Lung (tissue), 12 donors: ENCODE measurements around the gene SEMA4D. TPM values are rescaled to one million over a fixed set of nuclear protein-coding genes. Genes with fewer than 3 reads are reported as not detected.
A peak's percentile ranks its signal among the peaks of the same experiment; 100 is the strongest.

Experiments used
- ATAC-seq: fragments of 200-7000 bp; cut with Tn5 transposase; one replicate; pipeline ENCODE4 v1.9.1; 2020; ENCODE audit warnings: moderate number of reproducible peaks; ENCODE audit not compliant: insufficient read depth, low FRiP score
- DNase-seq, 3 donors: peaks; one replicate each; pipeline ENCODE4 v3.0.0-alpha.2; 2013 to 2017
- H3K27ac ChIP-seq, 2 donors: one replicate each; pipeline ENCODE4 v1.5.1; 2013; ENCODE audit warnings: mild to moderate bottlenecking in 2 of 2, moderate library complexity in 2 of 2, control low read depth in 1 of 2, inconsistent platforms in 1 of 2, low read depth in 1 of 2, low read length in 1 of 2
- H3K27me3 ChIP-seq, 3 donors: one replicate each; pipeline ENCODE4 v1.5.1; 2013; ENCODE audit warnings: low read length in 2 of 3; ENCODE audit not compliant: control insufficient read depth in 3 of 3, insufficient read depth in 3 of 3
- H3K36me3 ChIP-seq, 4 donors: one replicate each; pipeline ENCODE4 v1.5.1; 2013; ENCODE audit warnings: low read length in 4 of 4, mild to moderate bottlenecking in 1 of 4, moderate library complexity in 1 of 4; ENCODE audit not compliant: control insufficient read depth in 4 of 4, insufficient read depth in 4 of 4
- H3K4me1 ChIP-seq, 5 donors: one replicate each; pipeline ENCODE4 v1.5.1; 2013; ENCODE audit warnings: low read length in 5 of 5, mild to moderate bottlenecking in 2 of 5, moderate library complexity in 1 of 5; ENCODE audit not compliant: control insufficient read depth in 5 of 5, insufficient read depth in 5 of 5
- H3K4me3 ChIP-seq: one replicate; pipeline ENCODE4 v1.5.1; 2013; ENCODE audit warnings: mild to moderate bottlenecking, control low read depth, moderate library complexity
- H3K9ac ChIP-seq, 2 donors: one replicate each; pipeline ENCODE4 v1.5.1; 2013; ENCODE audit warnings: low read length in 2 of 2, control low read depth in 1 of 2; ENCODE audit not compliant: insufficient read depth in 1 of 2
- H3K9me3 ChIP-seq, 4 donors: one replicate each; pipeline ENCODE4 v1.5.1; 2013; ENCODE audit warnings: low read length in 3 of 4, mild to moderate bottlenecking in 1 of 4, moderate library complexity in 1 of 4; ENCODE audit not compliant: control insufficient read depth in 4 of 4, insufficient read depth in 3 of 4
- WGBS, 2 donors: extraction: QIAGEN DNeasy Blood & Tissue Kit; methylation state at CpG; one replicate each; pipeline ENCODE4 v1.1.7; 2013; 5-methylcytosine and 5-hydroxymethylcytosine counted together
- polyA plus RNA-seq, 2 donors: library from polyadenylated mRNA; stranded (reverse); fragments of 200-250 nt; gene quantifications; one replicate each; pipeline ENCODE4 v1.2.1, GENCODE V29; 2013
- total RNA-seq, 2 donors: library from RNA; depleted of rRNA in 1 of 2; stranded (reverse); fragments of >200 nt in 1 of 2; gene quantifications; one replicate each; pipeline ENCODE4 v1.2.1, GENCODE V29; 2014 to 2021
- TF ChIP-seq, protein P1 (sequence below): IDR thresholded peaks from 2 replicates; pipeline ENCODE4 v1.5.1; 2012; ENCODE audit warnings: mild to moderate bottlenecking; ENCODE audit errors: control extremely low read depth, extremely low read depth
- donor health status: control.
- donor health status: control.
- donor health status: Bipolar disorder and iron deficiency.
- donor health status: healthy.
- donor health status: DM: yes; HTN: yes; CAD: no.

The SEMA4D gene
- total and polyA plus RNA-seq, 4 donors: 6.7 to 61.5 (median 29.0) TPM

DNA sequence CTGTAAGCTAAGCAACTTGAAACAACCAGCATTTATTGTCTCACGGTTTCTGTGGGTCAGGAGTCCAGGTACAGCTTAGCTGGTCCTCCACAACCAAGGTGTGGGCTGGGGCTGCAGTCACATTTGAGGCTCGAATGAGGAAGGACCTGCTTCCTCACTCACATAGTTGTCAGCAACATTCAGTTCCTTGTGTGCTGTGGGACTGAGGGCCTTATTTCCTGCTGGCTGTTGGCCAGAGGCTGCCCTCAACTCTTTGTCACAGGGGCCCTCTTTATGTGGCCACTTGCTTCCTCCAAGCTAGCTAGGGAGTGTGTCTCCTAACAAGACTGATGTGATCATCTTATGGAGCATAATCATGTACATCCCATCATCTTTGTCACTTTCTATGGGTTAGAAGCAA is 29.2 kb upstream of the SEMA4D start:
- Histone ChIP-seq H3K4me1 (peaks cover 0 to 16% (median 0%) of the 10 kb centered on the region in 5 donors), H3K9ac (no peak overlapping the region), H3K9me3 (peaks cover 0 to 5% (median 0%) of the 10 kb centered on the region in 4 donors), H3K4me3 (no peak overlapping the region), H3K27ac (no peak overlapping the region), H3K27me3 (no peaks in the 10 kb centered on the region), H3K36me3 (no peaks in the 10 kb centered on the region)
- TF ChIP-seq, protein P1, sequence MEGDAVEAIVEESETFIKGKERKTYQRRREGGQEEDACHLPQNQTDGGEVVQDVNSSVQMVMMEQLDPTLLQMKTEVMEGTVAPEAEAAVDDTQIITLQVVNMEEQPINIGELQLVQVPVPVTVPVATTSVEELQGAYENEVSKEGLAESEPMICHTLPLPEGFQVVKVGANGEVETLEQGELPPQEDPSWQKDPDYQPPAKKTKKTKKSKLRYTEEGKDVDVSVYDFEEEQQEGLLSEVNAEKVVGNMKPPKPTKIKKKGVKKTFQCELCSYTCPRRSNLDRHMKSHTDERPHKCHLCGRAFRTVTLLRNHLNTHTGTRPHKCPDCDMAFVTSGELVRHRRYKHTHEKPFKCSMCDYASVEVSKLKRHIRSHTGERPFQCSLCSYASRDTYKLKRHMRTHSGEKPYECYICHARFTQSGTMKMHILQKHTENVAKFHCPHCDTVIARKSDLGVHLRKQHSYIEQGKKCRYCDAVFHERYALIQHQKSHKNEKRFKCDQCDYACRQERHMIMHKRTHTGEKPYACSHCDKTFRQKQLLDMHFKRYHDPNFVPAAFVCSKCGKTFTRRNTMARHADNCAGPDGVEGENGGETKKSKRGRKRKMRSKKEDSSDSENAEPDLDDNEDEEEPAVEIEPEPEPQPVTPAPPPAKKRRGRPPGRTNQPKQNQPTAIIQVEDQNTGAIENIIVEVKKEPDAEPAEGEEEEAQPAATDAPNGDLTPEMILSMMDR: no peak
- 33 to 42% methylated on average over 2 of the region's 2 CpGs for WGBS, 2 donors
- ATAC-seq (peak; percentile 51), DNase-seq (no peak)

- H3K27me3 ChIP-seq: no peaks in the 10 kb centered on the region
- H3K4me1 ChIP-seq: peaks cover 0 to 16% (median 0%) of the 10 kb centered on the region in 5 donors
- no peak overlapping the region for H3K27ac ChIP-seq
- H3K36me3 ChIP-seq: no peaks in the 10 kb centered on the region
- 62 to 65% methylated on average over 3 of the region's 3 CpGs for WGBS, 2 donors
- no peak overlapping the region for H3K9ac ChIP-seq
- peaks cover 0 to 5% (median 0%) of the 10 kb centered on the region in 4 donors for H3K9me3 ChIP-seq
- TF ChIP-seq, protein P1: no peak
- H3K4me3 ChIP-seq: no peak overlapping the region
- no peak for DNase-seq
- ATAC-seq: no peak
Measured at GRCh38 chr9:89526667-89527066, 28.8 kb upstream of the SEMA4D start.

- no peak overlapping the region for H3K27ac ChIP-seq
- no peaks in the 10 kb centered on the region for H3K27me3 ChIP-seq
- H3K4me3 ChIP-seq: no peak overlapping the region
- no peak for ATAC-seq
- no peak overlapping the region for H3K9ac ChIP-seq
- DNase-seq: no peak
- no peaks in the 10 kb centered on the region for H3K36me3 ChIP-seq
- H3K4me1 ChIP-seq: peaks cover 0 to 16% (median 0%) of the 10 kb centered on the region in 5 donors
- H3K9me3 ChIP-seq: peaks cover 0 to 5% (median 0%) of the 10 kb centered on the region in 4 donors
- 70 to 77% methylated on average over 24 of the region's 24 CpGs for WGBS, 2 donors
- TF ChIP-seq, protein P1: no peak
Measured at GRCh38 chr9:89525446-89526374, 27.8 kb upstream of the SEMA4D start.
